Dendritic cell treated with granulocyte-macrophage colony-stimulating factor and Interleukin-4, amounts not matched to agents 40 ng/mL and 50 ng/mL, for 4 days (primary cell): ENCODE measurements around the gene SERINC2.
"Not testable (repeated sequence)": the region's sequence is repeated elsewhere in the genome, so short reads cannot be mapped to it uniquely, and the experiment has no call there.

ENCODE experiments used
- H3K27ac Mint-ChIP-seq: one replicate; pipeline ENCODE4 v1.8.0; 2022; ENCODE audit warnings: mild to moderate bottlenecking, mixed read lengths
- H3K27me3 Mint-ChIP-seq: one replicate; pipeline ENCODE4 v1.8.0; 2022; ENCODE audit warnings: mild to moderate bottlenecking, mixed read lengths
- H3K36me3 Mint-ChIP-seq: one replicate; pipeline ENCODE4 v1.8.0; 2022; ENCODE audit warnings: low read depth, mixed read lengths
- H3K4me1 Mint-ChIP-seq: one replicate; pipeline ENCODE4 v1.8.0; 2022; ENCODE audit warnings: low read depth, mixed read lengths
- H3K4me3 Mint-ChIP-seq: one replicate; pipeline ENCODE4 v1.8.0; 2022; ENCODE audit warnings: mild to moderate bottlenecking, moderate library complexity, mixed read lengths
- H3K9me3 Mint-ChIP-seq: one replicate; pipeline ENCODE4 v1.8.0; 2022; ENCODE audit warnings: mixed read lengths
- intact Hi-C: fragments of 100-400 bp; cut with micrococcal nuclease; formaldehyde crosslinking; loops from one replicate; pipeline ENCODE4 v1.15.0; 2022

The SERINC2 gene

GRCh38 chr1:31470794-31471315, 57.8 kb downstream of the SERINC2 start:
- H3K27ac Mint-ChIP-seq = no peak overlapping the region
- H3K9me3 Mint-ChIP-seq = peaks cover 69% of the 10 kb centered on the region
- no peaks in the 10 kb centered on the region for H3K27me3 Mint-ChIP-seq
- H3K4me1 Mint-ChIP-seq = peaks cover 27% of the 10 kb centered on the region
- peaks cover 25% of the 10 kb centered on the region for H3K36me3 Mint-ChIP-seq
- intact Hi-C loops = no loop called here
- H3K4me3 Mint-ChIP-seq = no peak overlapping the region

DNA sequence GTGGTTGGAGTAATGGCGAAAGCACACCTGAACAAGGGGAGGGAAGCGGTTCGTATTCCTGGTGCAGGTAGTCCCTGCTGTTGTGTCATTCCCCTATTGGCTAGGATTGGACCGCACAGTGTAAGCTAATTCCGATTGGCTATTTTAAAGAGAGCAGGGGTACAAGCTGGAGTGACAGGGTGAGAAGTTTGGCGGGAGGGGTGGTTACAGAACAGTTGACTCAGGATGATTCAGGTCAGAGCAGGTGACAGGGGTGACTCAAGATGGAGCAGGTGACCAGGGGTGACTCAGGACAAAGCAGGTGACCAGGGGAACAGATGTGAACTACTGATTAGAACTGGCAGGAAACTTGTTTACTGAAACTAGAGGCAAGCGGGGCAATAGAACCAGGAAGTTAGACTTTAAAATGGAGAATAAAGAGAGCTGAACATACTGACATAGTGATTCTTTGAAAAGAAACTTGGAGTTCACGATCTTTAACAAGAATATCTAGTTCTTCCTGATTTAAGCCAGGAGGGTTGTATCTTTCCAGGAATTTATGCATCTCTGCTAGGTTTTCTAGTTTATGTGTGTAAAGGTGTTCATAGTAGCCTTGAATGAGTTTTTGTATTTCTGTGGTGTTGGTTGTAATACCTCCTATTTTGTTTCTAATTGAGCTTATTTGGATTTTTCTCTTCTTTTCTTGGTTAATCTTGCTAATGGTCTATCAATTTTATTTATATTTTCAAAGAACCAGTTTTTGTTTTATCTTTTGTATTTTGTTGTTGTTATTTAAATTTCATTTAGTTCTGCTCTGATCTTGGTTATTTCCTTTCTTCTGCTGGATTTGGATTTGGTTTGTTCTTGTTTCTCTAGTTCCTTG, 58.7 kb downstream of the SERINC2 start:
- H3K4me1 Mint-ChIP-seq = peaks cover 30% of the 10 kb centered on the region
- H3K9me3 Mint-ChIP-seq = peaks cover 61% of the 10 kb centered on the region
- peak overlapping the region; percentile 75 for H3K27ac Mint-ChIP-seq
- H3K27me3 Mint-ChIP-seq, intact Hi-C loops, H3K4me3 Mint-ChIP-seq: not testable (repeated sequence)
- peaks cover 24% of the 10 kb centered on the region for H3K36me3 Mint-ChIP-seq

DNA sequence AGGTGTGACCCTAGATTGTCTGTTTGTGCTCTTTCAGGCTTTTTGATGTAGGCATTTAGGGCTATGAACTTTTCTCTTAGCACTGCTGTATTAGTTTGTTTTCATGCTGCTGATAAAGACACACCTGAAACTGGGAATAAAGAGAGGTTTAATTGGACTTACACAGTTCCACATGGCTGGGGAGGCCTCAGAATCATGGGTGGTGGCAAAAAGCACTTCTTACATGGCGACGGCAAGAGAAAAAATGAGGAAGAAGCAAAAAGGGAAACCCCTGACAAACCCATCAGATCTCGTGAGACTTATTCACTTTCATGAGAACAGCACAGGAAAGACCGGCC, 59.3 kb downstream of the SERINC2 start:
- H3K27me3 Mint-ChIP-seq, intact Hi-C loops, H3K4me3 Mint-ChIP-seq: not testable (repeated sequence)
- H3K36me3 Mint-ChIP-seq = peaks cover 19% of the 10 kb centered on the region
- peak overlapping the region; percentile 75 for H3K27ac Mint-ChIP-seq
- H3K9me3 Mint-ChIP-seq = peaks cover 55% of the 10 kb centered on the region
- H3K4me1 Mint-ChIP-seq = peaks cover 36% of the 10 kb centered on the region

GRCh38 chr1:31472673-31473072, 59.7 kb downstream of the SERINC2 start:
- H3K27me3 Mint-ChIP-seq, intact Hi-C loops, H3K4me3 Mint-ChIP-seq: not testable (repeated sequence)
- Mint-ChIP-seq H3K4me1 (peaks cover 40% of the 10 kb centered on the region), H3K27ac (peak overlapping the region; percentile 75), H3K36me3 (peaks cover 19% of the 10 kb centered on the region), H3K9me3 (peaks cover 53% of the 10 kb centered on the region)

DNA sequence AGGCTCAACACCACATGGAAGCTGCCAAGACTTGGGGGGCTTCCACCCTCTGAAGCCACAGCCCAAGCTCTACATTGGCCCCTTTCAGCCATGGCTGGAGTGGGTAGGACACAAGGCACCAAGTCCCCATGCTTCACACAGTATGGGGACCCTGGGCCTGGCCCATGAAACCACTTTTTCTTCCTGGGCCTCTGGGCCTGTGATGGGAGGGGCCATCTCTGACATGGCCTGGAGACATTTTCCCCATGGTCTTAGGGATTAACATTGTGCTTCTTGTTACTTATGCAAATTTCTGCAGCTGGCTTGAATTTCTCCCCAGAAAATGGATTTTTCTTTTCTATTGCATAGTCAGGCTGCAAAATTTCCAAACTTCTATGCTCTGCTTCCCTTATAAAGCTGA, 60.5 kb downstream of the SERINC2 start:
- H3K27me3 Mint-ChIP-seq, H3K27ac Mint-ChIP-seq, H3K4me3 Mint-ChIP-seq, intact Hi-C loops: not testable (repeated sequence)
- H3K4me1 Mint-ChIP-seq = peaks cover 40% of the 10 kb centered on the region
- H3K9me3 Mint-ChIP-seq = peaks cover 44% of the 10 kb centered on the region
- peaks cover 19% of the 10 kb centered on the region for H3K36me3 Mint-ChIP-seq

GRCh38 chr1:31474567-31474966, 61.6 kb downstream of the SERINC2 start:
- H3K36me3 Mint-ChIP-seq = peaks cover 19% of the 10 kb centered on the region
- H3K4me3 Mint-ChIP-seq, H3K27me3 Mint-ChIP-seq, H3K27ac Mint-ChIP-seq, intact Hi-C loops: not testable (repeated sequence)
- peaks cover 40% of the 10 kb centered on the region for H3K4me1 Mint-ChIP-seq
- H3K9me3 Mint-ChIP-seq = peaks cover 41% of the 10 kb centered on the region

DNA sequence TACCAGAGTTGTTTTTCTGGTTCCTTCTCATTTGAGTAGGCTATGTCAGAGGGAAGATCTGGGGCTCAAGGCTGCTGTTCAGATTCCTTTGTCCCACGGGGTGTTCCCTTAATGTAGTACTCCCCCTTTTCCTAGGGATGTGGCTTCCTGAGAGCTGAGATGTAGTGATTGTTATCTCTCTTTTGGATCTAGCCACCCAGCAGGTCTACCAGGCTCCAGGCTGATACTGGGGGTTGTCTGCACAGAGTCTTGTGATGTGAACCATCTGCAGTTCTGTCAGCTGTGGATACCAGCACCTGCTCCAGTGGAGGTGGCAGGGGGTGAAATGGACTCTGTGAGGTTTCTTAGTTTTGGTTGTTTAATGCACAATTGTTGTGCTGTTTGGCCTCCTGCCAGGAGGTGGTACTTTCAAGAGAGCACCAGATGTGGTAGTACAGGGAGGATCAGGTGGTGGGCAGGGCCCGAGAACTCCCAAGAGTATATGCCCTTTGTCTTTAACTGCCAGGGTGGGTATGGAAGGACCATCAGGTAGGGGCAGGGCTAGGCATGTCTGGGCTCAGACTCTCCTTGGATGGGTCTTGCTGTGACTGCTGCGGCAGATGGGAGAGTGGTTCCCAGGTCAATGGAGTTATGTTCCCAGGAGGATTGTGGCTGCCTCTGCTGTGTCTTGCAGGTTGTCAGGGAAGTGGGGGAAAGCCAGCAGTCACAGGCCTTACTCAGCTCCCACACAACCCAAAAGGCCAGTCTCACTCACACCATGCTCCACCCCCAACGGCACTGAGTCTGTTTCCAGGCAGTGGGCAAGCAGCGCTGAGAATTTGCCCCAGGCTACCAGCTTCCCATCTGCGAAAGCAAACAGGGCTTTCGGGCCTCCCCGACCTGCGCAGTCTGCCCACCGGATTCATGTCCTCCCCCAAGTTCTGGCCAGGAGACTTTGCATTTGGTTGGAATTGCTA, 64.2 kb downstream of the SERINC2 start:
- peaks cover 24% of the 10 kb centered on the region for H3K9me3 Mint-ChIP-seq
- H3K4me3 Mint-ChIP-seq = no peak overlapping the region
- peak overlapping the region; percentile 32 for H3K27ac Mint-ChIP-seq
- peaks cover 8% of the 10 kb centered on the region for H3K36me3 Mint-ChIP-seq
- peaks cover 3% of the 10 kb centered on the region for H3K27me3 Mint-ChIP-seq
- intact Hi-C loops = no loop called here
- peaks cover 38% of the 10 kb centered on the region for H3K4me1 Mint-ChIP-seq

DNA sequence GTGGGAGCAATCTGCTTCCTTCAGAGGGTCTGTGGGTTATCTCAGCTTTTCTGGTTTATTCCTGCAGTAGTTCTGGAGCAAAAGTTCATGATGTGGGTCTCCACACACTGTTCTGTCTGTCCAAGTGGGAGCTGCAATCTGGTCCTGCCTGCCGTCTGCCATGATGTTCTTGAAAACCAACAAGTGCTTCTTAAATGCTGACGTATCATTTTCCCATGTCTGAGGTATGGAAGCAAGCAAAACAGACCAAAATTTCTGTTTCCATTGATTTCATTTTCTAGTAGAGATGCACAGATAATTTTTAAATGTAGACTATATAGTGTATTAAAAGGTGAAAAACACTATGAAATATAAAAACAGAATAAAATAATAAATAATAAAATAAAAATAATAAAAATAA, 65.2 kb downstream of the SERINC2 start:
- no peak overlapping the region for H3K4me3 Mint-ChIP-seq
- H3K36me3 Mint-ChIP-seq = no peaks in the 10 kb centered on the region
- intact Hi-C loops = no loop called here
- peaks cover 37% of the 10 kb centered on the region for H3K4me1 Mint-ChIP-seq
- no peak overlapping the region for H3K27ac Mint-ChIP-seq
- peaks cover 3% of the 10 kb centered on the region for H3K27me3 Mint-ChIP-seq
- H3K9me3 Mint-ChIP-seq = peaks cover 18% of the 10 kb centered on the region

DNA sequence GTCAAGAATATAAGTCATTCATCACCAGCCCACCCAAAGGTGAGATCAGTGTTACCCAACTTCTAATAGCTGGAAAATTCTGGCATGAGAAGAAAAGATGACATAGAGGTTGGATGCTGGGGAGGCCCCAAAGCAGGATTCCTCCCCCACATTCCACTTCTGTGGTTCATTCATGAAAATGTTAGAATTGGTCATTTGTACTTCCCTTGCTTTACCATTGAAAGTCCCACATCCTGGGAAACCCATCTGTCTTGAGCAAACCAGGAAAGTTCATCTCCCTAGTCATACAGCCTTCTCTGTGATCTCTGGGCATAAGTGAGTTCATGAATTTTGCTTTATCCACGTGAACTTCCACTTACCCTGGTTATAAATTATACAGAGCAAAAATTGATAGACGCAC, 66.8 kb downstream of the SERINC2 start:
- H3K4me3 Mint-ChIP-seq = no peak overlapping the region
- peaks cover 10% of the 10 kb centered on the region for H3K9me3 Mint-ChIP-seq
- H3K27me3 Mint-ChIP-seq = peaks cover 3% of the 10 kb centered on the region
- intact Hi-C loops = no loop called here
- H3K4me1 Mint-ChIP-seq = peaks cover 46% of the 10 kb centered on the region
- no peak overlapping the region for H3K27ac Mint-ChIP-seq
- no peaks in the 10 kb centered on the region for H3K36me3 Mint-ChIP-seq

GRCh38 chr1:31480426-31480825, 67.4 kb downstream of the SERINC2 start:
- peaks cover 51% of the 10 kb centered on the region for H3K4me1 Mint-ChIP-seq
- H3K4me3 Mint-ChIP-seq, H3K36me3 Mint-ChIP-seq, intact Hi-C loops, H3K9me3 Mint-ChIP-seq, H3K27me3 Mint-ChIP-seq, H3K27ac Mint-ChIP-seq: not testable (repeated sequence)

DNA sequence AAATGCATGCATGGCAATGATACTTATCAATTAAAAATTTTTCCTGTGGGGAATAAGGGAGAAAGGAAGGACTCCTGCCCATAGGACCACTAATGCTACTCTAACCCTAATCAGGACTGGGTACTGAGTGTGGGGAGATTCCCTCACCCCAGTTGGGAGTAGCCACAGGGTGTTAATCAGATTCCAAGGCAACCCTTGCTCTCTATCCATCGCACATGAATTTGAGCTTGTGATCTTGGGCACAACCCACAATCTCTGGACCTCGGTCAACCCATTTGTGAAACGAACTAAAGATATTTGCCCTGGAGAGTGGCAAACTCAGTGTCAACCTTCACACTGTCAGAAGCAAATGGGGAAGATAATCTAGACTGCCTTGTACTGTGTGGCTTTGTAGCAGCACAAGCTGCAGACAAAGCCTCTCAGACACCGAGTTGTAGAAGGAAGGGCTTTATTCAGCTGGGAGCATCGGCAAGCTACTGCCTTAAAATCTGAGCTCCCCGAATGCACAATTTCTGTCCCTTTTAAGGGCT, 69.5 kb downstream of the SERINC2 start:
- Mint-ChIP-seq H3K4me1 (peaks cover 44% of the 10 kb centered on the region), H3K36me3 (no peaks in the 10 kb centered on the region), H3K9me3 (peaks cover 9% of the 10 kb centered on the region), H3K4me3 (no peak overlapping the region), H3K27me3 (no peaks in the 10 kb centered on the region), H3K27ac (peak overlapping the region; percentile 97)
- intact Hi-C loops = loop anchor here (2.0 kb wide), 1 partner anchor 42 kb away; no protein-coding TSS in a partner anchor

DNA sequence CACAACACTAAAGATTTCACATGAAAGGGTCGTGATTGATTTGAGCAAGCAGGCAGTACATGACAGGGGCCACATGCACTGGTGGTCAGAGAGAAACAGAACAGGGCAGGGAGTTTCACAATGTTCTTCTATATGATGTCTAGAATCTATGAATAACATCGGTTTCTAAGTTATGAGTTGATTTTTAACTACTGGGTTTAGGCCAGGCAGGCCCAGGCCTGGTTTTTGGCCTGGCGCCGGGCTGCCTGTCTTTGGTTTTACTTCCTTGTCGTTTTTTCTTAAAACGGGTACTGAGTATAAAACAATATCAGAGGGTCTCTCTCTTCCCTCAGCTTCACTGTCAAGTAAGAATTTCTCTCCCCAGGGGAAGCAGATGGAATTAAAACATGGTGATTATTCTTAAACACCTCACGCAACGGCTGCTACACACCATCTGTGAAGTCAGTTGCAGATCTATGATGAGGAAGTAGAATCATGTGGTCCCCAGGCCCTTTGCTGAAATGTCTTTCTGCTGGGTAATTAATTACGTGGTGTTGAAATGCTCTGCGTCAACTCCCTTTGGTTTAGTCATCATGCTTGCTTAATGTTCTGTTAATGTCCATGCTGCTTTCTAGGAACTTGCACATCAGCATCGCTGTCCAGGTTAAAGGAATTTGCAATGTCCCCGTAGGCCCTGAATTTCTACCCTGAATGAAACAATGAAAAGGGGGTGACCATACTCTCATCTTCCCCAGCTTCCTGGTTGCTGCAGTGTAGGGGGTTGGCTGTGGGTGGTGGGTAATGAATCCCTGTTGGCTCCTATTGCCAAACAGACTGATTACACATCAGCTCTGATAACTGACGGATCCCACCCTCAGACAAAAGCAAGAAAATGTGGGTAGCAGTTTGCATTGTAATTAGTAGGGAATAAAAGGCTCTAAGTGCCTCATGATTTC, 70.3 kb downstream of the SERINC2 start:
- Mint-ChIP-seq H3K9me3 (peaks cover 9% of the 10 kb centered on the region), H3K36me3 (no peaks in the 10 kb centered on the region), H3K27me3 (no peaks in the 10 kb centered on the region), H3K4me3 (no peak overlapping the region), H3K27ac (peak overlapping the region; percentile 97), H3K4me1 (peaks cover 49% of the 10 kb centered on the region)
- intact Hi-C loops = loop anchor here (2.0 kb wide), 1 partner anchor 42 kb away; no protein-coding TSS in a partner anchor
